Limb (tissue), 2 donors: Measurements from ENCODE around the gene SERPINA6.
"Not testable (repeated sequence)": the region's sequence is repeated elsewhere in the genome, so short reads cannot be mapped to it uniquely, and the experiment has no call there.

ENCODE experiments used
- DNase-seq, 2 donors: peaks; one replicate each; pipeline ENCODE4 v3.0.0-alpha.2; 2016; ENCODE audit errors: extremely low spot score in 2 of 2

Gene SERPINA6

DNA sequence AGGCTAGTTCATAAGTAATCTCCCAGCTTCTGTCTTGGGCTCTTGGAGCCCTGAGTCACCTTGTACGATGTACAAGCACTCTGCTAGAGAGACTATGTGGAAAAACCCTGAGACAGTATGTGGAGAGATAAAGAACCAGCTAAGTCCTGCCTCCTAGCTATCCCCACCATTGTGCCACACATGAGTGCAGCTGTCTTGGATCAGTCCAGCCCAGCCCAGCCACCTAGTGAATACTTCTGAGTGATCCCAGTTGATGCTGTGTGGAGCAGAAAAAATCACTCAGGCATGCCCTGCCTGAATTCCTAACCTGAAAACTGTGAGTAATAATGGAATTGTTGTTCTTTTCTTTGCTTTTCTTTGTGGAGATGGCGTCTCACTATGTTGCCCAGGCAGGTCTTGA lies 5.1 kb upstream of the SERPINA6 start:
- DNase-seq: no peak

DNA sequence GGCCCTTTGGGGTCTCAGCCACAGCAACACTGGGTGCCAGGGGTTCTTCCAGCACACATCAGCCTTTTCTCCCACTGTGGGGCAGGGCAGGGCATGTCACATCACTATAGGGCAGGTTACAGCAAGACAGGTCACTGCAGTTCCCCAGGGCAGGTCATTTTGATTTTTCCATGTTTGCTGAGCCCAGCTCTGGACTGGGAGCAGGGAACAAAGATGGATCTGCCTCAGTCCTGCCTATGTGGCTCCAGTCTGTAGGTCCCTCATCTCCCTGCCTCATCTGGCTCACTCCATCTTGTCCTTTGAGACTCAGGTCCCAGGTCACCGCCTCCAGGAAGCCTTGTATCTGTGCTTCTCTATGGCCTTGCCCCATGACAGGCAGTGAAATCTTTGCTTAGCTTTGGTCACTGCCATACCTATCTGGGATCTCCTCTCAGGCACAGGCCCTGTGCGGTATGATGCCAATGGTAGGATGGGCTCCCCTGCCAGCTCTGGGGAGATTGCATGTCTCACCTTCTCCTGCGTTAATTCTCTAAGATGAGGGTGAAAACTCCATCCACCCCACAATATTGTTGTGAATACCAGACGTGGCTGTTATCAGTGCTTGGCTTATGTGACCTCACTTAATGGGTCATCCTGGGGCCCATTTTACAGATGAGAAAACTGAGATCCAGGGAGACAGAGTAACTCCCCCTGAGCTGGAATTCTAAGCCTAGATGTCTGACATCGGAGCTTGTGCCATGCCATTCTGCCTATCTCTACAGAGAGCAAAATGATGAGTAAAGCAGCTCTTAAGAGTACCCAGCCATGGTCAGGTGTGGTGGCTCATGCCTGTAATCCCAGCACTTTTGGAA lies 1.5 kb downstream of the SERPINA6 start:
- DNase-seq: no peak

DNA sequence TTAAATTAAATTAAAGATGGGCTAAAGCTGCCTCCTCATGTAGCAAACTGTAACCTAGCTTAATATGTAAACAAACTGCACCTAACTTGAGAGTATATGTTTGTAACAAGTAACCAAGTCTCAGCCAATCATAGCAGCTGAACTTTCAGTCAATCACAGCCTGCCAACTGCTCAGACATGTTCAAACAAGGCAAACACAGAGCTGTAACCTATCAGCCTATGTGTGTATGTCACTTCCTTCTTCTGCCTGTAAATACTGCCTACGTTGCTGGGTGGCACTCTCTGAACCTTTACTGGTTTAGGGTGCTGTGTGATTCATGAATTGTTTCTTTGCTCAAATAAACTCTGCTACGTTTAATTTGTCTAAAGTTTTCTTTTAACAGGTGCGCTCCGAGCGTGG lies 2.9 kb downstream of the SERPINA6 start:
- DNase-seq: no peak

GRCh38 chr14:94317259-94317658 lies 5.9 kb downstream of the SERPINA6 start:
- no peak for DNase-seq

DNA sequence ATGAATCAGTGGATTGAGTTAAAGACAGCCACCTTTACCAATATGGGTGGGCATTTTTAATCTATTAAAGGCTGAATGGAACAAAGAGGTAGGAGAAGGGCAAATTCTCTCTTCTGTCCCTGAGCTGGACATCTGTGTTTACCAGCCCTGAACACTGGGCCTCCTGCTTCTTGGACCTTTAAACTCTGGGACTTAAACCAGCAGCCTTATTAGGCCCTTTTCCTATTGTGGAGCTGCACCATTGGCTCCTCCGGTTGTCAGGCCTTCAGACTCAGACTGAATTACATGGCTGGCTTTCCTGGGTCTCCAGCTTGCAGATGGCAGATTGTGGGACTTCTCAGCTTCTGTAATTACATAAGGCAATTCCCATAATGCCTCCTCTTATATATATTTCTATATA lies 6.4 kb downstream of the SERPINA6 start:
- no peak for DNase-seq

DNA sequence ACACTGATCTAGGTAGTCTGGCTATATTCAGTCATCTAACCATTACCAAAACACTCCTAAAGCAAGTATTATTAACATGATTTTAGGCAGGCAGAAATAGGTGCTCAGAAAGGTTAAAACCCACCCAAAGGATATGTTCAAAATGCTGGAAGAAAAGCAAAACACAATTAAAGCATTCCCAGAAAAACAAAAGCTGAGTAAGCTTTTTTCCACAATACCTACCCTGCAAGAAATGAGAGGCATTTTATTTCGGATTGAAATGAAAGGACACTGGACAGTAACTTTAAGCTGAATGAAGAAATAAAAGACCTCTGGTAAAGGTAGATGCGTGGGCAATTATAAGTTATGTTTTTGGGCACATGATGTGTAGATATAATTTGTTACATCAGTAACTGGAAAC lies 8.2 kb downstream of the SERPINA6 start:
- no peak for DNase-seq

DNA sequence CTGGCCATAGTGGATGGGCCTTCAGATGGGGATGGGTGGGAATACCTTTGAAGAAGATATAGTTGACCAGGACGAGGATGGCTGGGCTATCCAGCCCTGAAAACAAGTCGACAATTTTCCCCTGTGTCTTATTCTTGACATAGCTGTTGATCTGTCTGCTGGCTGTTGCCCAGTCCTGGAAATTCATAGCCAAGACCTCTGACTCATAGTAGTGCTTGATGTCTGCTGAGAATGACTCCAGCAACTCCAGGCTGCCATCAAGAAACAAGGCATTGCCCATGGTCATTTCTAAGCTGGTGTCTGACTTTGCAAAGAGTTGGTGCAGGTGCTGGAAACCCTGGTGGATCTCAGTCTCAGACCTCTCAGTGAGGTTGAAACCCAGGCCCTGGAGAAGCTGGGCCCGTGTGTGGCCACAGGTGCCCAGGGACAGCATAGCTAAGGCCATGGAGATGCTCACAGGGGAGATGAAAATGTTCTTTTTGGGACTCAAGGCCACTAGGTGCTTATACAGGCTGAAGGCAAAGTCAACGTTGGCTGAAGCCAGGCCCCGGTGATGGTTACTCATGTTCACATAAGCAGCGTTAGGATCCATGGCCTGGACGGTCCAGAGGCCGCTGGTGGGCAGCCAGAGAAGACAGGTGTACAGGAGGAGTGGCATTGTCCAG lies 9.0 kb downstream of the SERPINA6 start:
- DNase-seq: no peak

GRCh38 chr14:94312481-94313246 lies 10.5 kb downstream of the SERPINA6 start:
- DNase-seq: no peak

DNA sequence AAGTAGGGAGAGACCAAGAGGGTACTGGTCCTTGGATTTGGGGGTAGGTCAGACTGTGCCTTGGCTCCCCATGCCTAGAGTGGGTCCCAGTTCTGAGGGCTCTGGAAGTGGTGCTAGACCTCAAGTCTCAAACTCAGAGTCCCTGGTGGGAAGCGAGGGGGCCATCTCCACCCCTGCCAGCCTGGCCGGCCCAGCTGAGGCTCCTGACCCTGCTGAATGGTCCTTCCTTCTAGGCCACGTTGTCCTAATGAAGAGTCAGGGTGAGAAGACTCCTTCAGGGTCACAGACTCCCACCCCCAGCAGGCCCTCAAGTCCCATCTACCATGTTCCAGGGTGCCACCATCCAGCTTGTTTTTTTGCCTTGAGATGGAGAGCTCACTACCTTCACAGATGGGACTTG lies 12.9 kb downstream of the SERPINA6 start:
- no peak for DNase-seq

DNA sequence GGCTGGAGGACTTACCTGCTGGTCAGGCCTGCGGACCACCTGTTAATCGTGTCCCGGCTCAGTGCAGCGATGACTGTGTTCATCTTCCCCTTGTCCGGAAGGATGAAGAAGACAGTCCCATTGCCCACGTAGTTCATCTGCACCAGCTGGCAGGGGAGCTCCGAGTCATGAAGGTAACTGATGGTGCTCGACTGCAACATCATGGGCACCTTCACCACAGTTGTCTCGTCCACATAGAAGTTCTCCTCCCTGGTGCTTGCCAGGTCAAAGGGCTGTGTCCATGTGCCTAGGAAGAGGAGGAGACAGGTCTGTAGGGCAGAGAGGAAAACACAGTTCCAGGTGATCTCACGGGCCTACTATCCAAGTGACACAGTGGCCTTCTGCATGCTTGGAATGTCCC lies 13.4 kb downstream of the SERPINA6 start:
- no peak for DNase-seq

GRCh38 chr14:94307410-94307992 lies 15.6 kb downstream of the SERPINA6 start:
- no peak for DNase-seq

DNA sequence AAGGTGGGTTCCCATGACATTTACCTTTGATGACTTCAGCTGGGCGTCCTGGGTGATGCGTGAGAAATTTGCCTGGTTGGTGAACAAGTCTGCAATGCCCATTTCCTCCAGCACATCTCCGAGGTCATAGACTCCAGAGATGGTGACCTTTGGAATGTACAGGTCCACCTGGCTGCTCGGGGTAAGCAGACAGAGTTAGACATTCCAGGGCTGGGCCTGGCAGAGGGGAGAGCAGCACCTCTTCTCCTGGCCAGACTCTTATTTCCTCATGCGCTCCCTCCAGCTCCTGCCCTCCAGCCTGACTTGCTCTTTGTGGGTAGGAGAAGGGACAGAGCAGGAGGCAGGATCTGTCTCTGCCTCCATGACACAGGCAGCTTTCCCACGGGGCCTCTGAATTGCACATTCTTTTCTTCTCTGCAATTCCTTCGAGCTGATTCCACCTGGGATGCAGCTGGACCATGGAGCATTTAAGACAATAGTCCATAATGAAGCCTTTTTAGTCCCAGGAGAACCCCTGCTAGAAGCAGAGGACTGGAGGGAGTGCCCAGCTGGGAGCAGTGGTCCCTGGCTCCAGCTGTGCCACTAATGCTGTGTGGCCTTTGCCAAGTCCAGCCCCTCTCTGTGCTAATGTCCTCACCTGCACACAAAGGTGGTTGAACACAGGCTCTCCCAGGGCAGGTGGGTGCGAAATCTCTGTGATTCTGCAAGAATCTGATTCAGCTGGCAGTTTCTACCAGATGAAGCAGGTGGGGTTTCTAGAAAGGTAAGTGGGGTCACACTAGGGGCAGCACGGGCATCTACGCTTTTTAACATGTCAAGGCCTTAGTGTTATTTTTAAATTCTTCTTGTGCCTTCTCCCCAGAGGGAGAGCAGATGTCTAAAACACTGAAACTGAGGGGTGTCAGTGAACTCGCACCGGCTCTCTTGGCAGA lies 16.8 kb downstream of the SERPINA6 start:
- DNase-seq: no peak

GRCh38 chr14:94305620-94306019 lies 17.5 kb downstream of the SERPINA6 start:
- no peak for DNase-seq

DNA sequence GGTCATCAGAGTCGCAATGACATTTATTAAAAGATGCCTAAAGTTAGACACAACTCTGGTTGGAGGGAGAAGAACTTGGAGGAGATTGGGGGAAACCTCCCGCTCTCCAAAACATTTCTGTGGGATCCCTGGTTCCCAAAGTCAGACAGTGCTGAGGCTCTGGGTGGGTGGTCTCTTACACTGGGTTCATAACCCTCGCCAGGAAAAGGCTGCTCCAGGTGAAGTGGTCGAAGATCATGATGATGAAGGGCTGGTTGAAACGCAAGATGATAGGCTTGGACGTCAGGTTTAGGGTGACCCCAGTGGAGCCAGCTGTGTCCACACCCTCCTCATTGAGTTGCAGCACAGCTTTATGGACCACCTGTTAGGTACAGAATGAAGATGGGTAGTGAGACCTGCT lies 18.9 kb downstream of the SERPINA6 start:
- DNase-seq: no peak

GRCh38 chr14:94303111-94303510 lies 20.0 kb downstream of the SERPINA6 start:
- no peak for DNase-seq

DNA sequence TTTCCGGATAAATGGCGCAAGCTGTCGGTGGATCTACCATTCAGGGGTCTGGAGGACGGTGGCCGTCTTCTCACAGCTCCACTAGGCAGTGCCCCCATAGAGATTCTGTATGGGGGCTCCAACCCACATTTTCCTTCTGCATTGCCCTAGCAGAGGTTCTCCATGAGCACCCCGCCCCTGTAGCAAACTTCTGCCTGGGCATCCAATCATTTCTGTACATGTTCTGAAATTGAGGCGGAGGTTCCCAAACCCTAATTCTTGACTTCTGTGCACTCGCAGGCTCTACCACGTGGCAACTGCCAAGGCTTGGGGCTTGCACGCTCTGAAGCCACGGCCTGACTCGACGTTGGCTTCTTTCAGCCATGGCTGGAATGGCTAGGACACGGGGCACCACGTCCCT lies 25.0 kb downstream of the SERPINA6 start:
- DNase-seq: no peak

- DNase-seq: not testable (repeated sequence)
These were observed 27.0 kb downstream of the SERPINA6 start for GRCh38 chr14:94296181-94296545.

GRCh38 chr14:94295360-94296180 lies 27.6 kb downstream of the SERPINA6 start:
- DNase-seq: no peak

- no peak for DNase-seq
These were observed 29.6 kb downstream of the SERPINA6 start for GRCh38 chr14:94293578-94293924.
